OCI-LY1 (cell line): ENCODE results near the gene GATAD2A.

Source experiments
- H2AFZ ChIP-seq: fragments of 200-600 bp; sonication (generic), shearing (Covaris generic); 2 replicates; pipeline ENCODE4 v1.6.0; 2014; ENCODE audit warnings: antibody characterized with exemption, mild to moderate bottlenecking, low read length
- H3F3A ChIP-seq: fragments of 200-600 bp; sonication (generic), shearing (Covaris generic); 2 replicates; pipeline ENCODE4 v1.6.0; 2014; ENCODE audit warnings: mild to moderate bottlenecking, antibody characterized with exemption, low read length, moderate library complexity; ENCODE audit not compliant: insufficient read depth
- H3K27ac ChIP-seq: fragments of 200-600 bp; sonication (generic); 2 replicates; pipeline ENCODE4 v1.5.1; 2014; ENCODE audit warnings: low read length, mixed run types, mild to moderate bottlenecking, low read depth; ENCODE audit not compliant: poor library complexity, severe bottlenecking
- H3K27me3 ChIP-seq: fragments of 200-600 bp; sonication (generic); 2 replicates; pipeline ENCODE4 v1.6.0; 2014; ENCODE audit warnings: antibody characterized with exemption, mild to moderate bottlenecking, low read length, moderate library complexity; ENCODE audit not compliant: insufficient read depth
- H3K36me3 ChIP-seq: fragments of 200-600 bp; sonication (generic); 2 replicates; pipeline ENCODE4 v1.6.1; 2014; ENCODE audit warnings: mild to moderate bottlenecking, antibody characterized with exemption, low read length, moderate library complexity, mixed read lengths; ENCODE audit not compliant: insufficient read depth
- H3K4me1 ChIP-seq: fragments of 200-600 bp; sonication (generic); 2 replicates; pipeline ENCODE4 v1.5.1; 2014; ENCODE audit warnings: mild to moderate bottlenecking, low read length, moderate library complexity; ENCODE audit not compliant: insufficient read depth, severe bottlenecking
- H3K4me2 ChIP-seq: fragments of 200-600 bp; sonication (generic), shearing (Covaris generic); 2 replicates; pipeline ENCODE4 v1.6.1; 2014; ENCODE audit warnings: low read length
- H3K4me3 ChIP-seq: fragments of 200-600 bp; sonication (generic); 2 replicates; pipeline ENCODE4 v1.5.1; 2014; ENCODE audit warnings: low read length, low read depth, mild to moderate bottlenecking, mixed read lengths; ENCODE audit not compliant: poor library complexity, severe bottlenecking
- H3K79me2 ChIP-seq: fragments of 200-600 bp; shearing (Covaris generic); 2 replicates; pipeline ENCODE4 v1.6.1; 2016; ENCODE audit warnings: mixed run types, low read length, mixed read lengths; ENCODE audit not compliant: insufficient read depth
- H3K9ac ChIP-seq: fragments of 200-600 bp; sonication (generic), shearing (Covaris generic); 2 replicates; pipeline ENCODE4 v1.6.1; 2014; ENCODE audit warnings: mild to moderate bottlenecking, low read length, mixed read lengths
- H3K9me2 ChIP-seq: fragments of 200-600 bp; sonication (generic), shearing (Covaris generic); 2 replicates; pipeline ENCODE4 v1.6.1; 2014; ENCODE audit warnings: low read depth, mild to moderate bottlenecking, low read length, mixed read lengths
- H3K9me3 ChIP-seq: fragments of 200-600 bp; shearing (Covaris generic); 2 replicates; pipeline ENCODE4 v1.6.1; 2014; ENCODE audit warnings: low read length, mixed read lengths
- H4K20me1 ChIP-seq: fragments of 200-600 bp; sonication (generic), shearing (Covaris generic); 2 replicates; pipeline ENCODE4 v1.6.0; 2016; ENCODE audit warnings: mild to moderate bottlenecking, low read length; ENCODE audit not compliant: insufficient read depth
- EZH2 ChIP-seq: fragments of 200-600 bp; sonication (generic), shearing (Covaris generic); IDR thresholded peaks from 2 replicates; pipeline ENCODE4 v1.8.0; 2017; ENCODE audit warnings: borderline replicate concordance, mixed run types, mild to moderate bottlenecking, antibody characterized with exemption, low read length, moderate library complexity, mixed read lengths
- TF ChIP-seq, protein P1 (sequence below): fragments of 200-600 bp; sonication (generic), shearing (Covaris generic); IDR thresholded peaks from 2 replicates; pipeline ENCODE4 v1.5.1; 2017; ENCODE audit warnings: mild to moderate bottlenecking, antibody characterized with exemption, low read length, moderate library complexity, mixed read lengths

The GATAD2A gene

DNA sequence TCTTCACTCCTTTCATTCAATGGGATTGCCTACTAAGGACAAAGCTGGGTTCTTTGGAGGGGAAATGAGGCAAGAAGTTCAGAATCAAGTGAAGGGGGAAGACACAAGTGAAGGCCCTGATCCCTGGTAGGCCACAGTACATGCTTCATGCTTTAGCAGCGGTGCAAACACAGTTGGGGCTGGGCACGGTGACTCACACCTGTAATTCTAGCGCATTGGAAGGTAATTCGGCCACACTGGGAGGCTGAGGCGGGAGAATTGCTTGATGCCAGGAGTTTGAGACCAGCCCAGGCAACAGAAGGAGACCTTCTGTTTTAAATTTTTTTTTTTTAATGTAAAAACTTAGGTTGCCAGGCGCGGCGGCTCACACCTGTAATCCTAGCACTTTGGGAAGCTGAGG lies 23.4 kb upstream of the GATAD2A start:
- no peak overlapping the region for H3K9ac ChIP-seq
- no peak overlapping the region for H3K27ac ChIP-seq
- H3K79me2 ChIP-seq: peaks cover 10% of the 10 kb centered on the region
- no peaks in the 10 kb centered on the region for H3K36me3 ChIP-seq
- H3K27me3 ChIP-seq: no peaks in the 10 kb centered on the region
- H2AFZ ChIP-seq: no peak overlapping the region
- TF ChIP-seq, protein P1, sequence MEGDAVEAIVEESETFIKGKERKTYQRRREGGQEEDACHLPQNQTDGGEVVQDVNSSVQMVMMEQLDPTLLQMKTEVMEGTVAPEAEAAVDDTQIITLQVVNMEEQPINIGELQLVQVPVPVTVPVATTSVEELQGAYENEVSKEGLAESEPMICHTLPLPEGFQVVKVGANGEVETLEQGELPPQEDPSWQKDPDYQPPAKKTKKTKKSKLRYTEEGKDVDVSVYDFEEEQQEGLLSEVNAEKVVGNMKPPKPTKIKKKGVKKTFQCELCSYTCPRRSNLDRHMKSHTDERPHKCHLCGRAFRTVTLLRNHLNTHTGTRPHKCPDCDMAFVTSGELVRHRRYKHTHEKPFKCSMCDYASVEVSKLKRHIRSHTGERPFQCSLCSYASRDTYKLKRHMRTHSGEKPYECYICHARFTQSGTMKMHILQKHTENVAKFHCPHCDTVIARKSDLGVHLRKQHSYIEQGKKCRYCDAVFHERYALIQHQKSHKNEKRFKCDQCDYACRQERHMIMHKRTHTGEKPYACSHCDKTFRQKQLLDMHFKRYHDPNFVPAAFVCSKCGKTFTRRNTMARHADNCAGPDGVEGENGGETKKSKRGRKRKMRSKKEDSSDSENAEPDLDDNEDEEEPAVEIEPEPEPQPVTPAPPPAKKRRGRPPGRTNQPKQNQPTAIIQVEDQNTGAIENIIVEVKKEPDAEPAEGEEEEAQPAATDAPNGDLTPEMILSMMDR: no peak
- TF ChIP-seq EZH2: no peak
- peaks cover 20% of the 10 kb centered on the region for H3K4me1 ChIP-seq
- H3K4me2 ChIP-seq: no peak overlapping the region
- H3F3A ChIP-seq: no peaks in the 10 kb centered on the region
- no peaks in the 10 kb centered on the region for H3K9me3 ChIP-seq
- H3K4me3 ChIP-seq: no peak overlapping the region
- no peaks in the 10 kb centered on the region for H4K20me1 ChIP-seq
- no peaks in the 10 kb centered on the region for H3K9me2 ChIP-seq

DNA sequence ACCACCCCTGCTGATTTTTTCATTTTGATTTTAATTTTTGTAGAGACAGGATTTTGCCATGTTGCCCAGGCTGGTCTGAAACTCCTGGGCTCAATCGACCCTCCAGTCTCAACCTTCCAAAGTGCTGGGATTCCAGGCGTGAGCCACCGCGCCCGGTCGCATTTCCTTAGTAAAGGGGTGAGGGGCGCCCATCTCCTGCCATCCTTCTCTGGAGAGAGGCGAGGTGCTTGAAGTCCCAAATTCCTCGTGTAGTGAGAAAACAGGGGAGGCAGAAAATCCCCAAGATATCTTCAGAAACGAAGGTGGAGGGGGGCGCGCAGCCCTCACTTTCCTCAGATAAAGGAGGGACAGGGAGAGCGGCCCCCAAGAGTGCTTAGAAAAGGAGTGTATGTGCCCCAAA lies 21.0 kb upstream of the GATAD2A start:
- peak overlapping the region; percentile 88 for H3K4me2 ChIP-seq
- H4K20me1 ChIP-seq: no peaks in the 10 kb centered on the region
- H3K27me3 ChIP-seq: no peaks in the 10 kb centered on the region
- no peaks in the 10 kb centered on the region for H3F3A ChIP-seq
- no peak overlapping the region for H2AFZ ChIP-seq
- H3K36me3 ChIP-seq: no peaks in the 10 kb centered on the region
- no peaks in the 10 kb centered on the region for H3K9me2 ChIP-seq
- no peak overlapping the region for H3K27ac ChIP-seq
- no peaks in the 10 kb centered on the region for H3K9me3 ChIP-seq
- peak overlapping the region; percentile 75 for H3K9ac ChIP-seq
- TF ChIP-seq, protein P1: no peak
- TF ChIP-seq EZH2: no peak
- peaks cover 38% of the 10 kb centered on the region for H3K4me1 ChIP-seq
- H3K4me3 ChIP-seq: peak overlapping the region; percentile 60
- peaks cover 26% of the 10 kb centered on the region for H3K79me2 ChIP-seq

DNA sequence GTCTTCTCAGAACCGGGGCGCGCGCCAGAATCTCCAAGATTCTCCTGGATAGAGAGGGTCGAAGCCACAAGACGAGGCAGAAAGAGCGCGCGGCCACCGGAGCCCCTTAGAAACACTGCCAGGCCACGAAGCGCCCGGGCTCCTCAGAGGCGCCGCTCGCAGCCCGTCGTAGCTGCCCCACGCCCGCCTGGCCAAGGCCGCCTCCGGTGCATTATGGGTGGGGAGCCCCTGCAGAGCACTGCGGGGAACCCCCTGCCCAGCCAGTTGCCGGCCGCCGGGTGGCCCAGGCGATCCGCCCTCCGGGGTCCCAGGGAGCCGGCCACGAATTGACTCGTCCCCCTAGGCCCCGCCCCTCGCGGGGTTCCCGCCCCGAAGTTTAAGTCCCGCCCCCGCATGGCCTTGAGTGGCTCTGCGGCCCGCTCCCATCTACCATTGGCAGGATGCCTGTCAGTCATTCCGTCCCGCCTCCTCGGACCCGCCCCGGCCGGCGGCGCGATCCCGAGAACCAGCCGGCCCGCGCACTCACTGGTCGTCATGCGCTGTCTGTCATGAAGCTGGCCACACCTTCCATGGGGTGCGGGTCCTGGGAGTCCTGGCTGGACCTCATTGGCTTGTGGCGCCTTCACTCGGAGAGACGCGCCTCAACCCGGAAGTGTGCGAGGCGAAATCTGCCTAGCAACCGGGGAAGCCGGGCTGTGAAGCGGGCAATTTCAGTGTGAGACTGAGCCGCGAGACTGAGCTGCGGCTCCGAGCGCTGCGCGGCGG lies 20.2 kb upstream of the GATAD2A start:
- Histone ChIP-seq H3K27ac (no peak overlapping the region), H3K4me1 (peaks cover 44% of the 10 kb centered on the region), H3K9ac (peak overlapping the region; percentile 75), H4K20me1 (no peaks in the 10 kb centered on the region), H2AFZ (no peak overlapping the region), H3F3A (no peaks in the 10 kb centered on the region), H3K4me3 (peak overlapping the region; percentile 89), H3K9me2 (no peaks in the 10 kb centered on the region), H3K79me2 (peaks cover 26% of the 10 kb centered on the region), H3K27me3 (no peaks in the 10 kb centered on the region), H3K36me3 (no peaks in the 10 kb centered on the region), H3K4me2 (peak overlapping the region; percentile 88), H3K9me3 (no peaks in the 10 kb centered on the region)
- TF ChIP-seq EZH2: no peak
- TF ChIP-seq, protein P1: no peak
